Hypothalamus (tissue), 51 donors: Measurements from ENCODE around the gene CFHR3.
"Not testable (repeated sequence)": the region's sequence is repeated elsewhere in the genome, so short reads cannot be mapped to it uniquely, and the experiment has no call there.

Experiments used
- DNase-seq, 51 donors: peaks; one replicate each; lab custom pipeline; 2025; lab: John Stamatoyannopoulos, UW

CFHR3 gene

DNA sequence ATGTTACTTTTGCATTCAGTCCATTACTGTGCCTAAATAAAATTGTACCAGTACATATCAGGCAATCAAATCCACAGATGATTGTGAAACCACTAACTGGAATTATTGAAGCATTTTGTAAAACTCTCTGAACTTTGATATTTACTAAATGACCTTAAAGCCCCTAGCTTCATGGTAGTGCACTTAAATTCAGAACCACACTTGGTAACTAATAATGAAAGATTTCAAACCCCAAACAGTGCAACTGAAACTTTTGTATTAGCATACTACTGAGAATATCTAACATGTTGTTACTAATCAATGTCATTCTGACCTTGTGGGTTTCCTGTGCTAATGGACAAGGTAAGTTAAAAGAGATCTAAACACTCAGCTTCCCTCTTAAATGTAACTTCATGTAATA is at the start of gene CFHR3:
Gene CFHR3, plus strand, starts transcription at position 238 of the 400 bp plus-strand sequence. Its CDS starts 47 bp downstream, at position 285.
- no peak for DNase-seq

- DNase-seq: no peak
Observed at GRCh38 chr1:196732526-196732925, 42.1 kb upstream of the CFHR3 start.

DNA sequence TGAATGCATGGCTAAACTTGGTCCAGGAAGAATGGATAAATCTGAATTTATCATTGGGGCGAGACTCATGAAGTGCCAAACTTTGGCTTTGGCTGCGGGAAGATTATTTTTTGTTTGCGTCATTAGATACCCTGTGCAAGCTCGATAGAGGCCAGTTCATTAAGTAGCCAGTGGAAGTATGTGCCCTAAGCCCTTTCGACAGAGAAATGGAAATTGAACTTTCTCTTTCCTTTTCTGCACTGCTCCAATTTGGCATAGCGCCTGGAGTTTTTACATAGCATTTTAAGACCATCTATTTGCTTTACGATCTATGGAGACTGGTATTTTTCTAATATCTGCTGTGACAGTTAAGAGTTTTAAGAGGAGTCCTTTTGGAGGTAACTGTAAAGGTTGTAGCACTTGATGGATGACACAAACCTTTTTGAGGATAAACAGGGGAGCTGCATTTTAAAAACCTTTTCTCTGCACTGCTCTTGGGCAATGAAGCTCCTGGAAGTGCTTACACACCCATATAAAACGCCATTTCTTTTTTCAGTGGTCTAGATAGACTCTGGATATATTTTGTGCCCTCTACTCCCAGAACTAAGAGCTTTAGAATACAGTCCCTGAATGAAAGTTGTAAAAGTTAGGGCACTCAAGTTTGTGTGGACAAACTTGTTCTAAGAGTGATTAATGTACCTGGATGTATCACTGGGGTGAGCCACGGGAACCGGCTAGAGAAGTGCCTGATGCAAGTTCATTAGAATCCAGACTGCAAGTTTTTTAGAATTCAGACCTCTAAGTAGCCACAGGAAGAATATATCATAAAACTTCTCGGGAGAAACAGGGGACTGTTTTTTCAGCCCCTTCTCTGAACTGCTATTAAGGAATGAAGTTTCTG is 41.3 kb upstream of the CFHR3 start:
- no peak for DNase-seq

DNA sequence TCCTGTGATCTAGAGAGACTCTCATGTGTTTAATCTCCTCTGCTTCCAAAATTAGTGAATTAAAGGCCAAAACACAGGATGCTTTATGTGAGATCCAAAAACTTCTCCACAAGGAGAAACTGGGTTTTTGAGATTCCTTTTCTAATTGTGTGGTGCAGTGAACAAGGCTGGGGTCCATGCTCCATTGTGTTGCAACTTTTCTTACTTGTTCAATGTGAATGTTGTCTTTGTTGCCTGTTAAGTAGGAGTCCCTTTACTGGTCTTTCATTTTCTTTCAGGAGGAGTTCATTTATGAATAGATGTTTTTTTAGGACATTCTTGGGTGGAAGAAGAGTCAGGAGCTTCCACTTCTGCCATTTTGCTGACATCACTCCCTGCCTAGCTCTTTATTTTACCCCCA is 40.6 kb upstream of the CFHR3 start:
- DNase-seq: no peak

DNA sequence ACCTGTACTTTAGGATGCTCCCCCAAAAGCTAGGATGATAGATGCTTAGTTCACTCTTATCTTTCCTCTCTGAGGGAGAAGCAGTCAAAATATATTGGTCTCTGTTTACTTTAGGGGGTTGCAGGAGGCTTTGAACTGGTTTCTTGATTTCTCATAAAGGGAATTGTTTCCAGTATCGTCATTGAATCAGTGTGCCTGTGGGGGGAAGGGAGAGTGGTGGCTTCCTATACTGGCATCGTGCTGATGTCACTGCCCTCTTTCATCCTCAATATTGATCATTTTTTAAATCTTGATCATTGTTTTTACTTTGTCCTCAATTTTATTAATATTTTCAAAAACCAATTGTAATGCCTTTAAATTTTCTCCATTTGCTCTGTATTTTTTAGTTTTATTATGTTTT is 40.2 kb upstream of the CFHR3 start:
- no peak for DNase-seq

DNA sequence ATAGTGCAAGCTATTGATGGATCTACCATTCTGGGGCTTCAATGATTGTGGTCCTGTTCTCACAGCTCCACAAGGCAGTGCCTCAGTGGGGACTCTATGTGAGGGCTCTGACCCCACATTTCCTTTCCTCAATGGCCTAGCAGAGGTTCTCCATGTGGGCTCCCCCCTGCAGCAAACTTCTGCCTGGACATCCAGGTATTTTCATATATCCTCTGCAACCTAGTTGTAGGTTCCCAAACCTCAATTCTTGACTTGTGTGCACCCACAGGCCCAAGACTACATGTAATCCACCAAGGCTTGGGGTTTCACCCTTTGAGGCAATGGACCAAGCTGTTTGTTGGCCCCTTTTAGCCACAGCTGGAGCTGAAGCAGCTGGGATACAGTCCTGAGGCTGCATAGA is 35.9 kb upstream of the CFHR3 start:
- no peak for DNase-seq

- DNase-seq: not testable (repeated sequence)
Observed at GRCh38 chr1:196743244-196743643, 31.4 kb upstream of the CFHR3 start.

DNA sequence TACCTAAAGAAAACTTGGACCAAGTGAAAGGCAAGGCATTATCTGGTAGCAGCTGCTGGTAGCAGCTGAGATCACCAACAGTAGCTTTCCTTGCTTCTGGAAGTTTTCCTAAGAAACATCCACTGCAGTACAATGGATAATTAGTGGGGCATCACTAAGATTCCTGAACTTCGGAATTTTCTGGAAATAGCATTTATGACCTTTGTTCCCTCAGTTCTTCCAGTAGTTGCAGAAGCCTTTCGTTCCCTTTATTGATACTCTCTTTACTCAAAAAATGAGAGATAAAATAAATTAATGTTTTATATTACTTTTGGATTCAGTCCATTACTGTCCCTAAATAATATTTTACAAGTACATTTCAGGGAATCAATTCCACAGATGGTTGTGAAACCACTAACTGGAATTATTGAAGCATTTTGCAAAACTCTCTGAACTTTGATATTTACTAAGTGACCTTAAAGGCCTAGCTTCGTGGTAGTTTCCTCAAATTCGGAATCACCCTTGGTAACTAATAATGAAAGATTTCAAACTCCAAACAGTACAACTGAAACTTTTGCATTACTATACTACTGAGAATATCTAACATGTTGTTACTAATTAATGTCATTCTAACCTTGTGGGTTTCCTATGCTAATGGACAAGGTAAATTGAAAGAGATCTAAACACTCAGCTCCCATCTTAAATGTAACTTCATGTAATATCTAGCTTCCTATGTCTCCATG is 9.5 kb upstream of the CFHR3 start:
- not testable (repeated sequence) for DNase-seq

DNA sequence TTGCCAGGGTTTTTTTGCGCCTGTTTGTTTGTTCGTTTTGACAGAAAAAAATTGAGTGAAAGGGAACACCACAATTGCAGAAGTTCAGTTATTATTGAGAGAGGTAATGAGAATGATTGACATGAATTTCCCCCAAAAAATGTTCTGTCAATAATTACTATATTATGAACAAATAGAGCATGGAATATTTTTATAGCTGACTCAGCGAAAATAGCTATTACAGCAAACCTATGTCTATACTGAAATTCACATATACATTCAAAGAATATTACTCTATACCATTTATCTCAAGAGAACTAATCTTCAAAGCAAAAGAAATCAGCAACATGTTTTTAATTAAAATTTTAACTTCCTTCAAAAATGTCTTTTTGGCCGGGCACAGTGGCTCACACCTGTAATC is 4.8 kb upstream of the CFHR3 start:
- DNase-seq: not testable (repeated sequence)

DNA sequence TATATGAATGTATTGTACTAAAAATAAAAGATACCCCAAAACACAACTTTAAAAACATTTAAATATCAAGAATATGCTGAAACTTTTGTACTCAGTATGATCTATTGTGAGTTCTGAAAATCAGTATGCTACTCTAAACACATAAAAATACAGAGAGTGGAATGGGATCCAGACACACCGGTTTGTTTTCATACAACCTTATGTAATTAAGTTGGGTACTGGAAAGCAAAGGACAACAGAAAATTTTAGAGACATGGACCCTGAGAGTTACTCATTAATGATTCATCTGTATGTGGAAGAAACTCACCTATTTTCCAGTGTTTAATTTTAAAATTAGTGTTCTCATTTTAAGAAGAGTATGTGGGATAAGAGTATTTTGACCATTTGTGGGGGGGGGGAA is 927 bp upstream of the CFHR3 start:
- no peak for DNase-seq

DNA sequence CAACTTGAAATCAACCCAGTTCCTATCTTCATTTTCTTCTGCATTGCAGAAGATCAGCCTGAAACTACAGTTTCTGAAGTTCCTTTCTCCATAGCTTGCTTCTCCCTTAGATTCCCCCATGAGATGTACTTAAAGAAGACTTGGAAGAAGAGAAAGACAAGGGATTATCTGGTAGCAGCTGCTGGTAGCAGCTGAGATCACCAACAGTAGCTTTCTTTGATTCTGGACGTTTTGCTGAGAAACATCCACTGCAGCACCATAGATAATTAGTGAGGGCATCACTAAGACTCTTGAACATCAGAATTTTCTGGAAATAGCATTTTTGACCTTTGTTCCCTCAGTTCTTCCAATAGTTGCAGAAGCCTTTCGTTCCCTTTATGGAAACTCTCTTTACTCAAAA is 465 bp upstream of the CFHR3 start:
- no peak for DNase-seq

GRCh38 chr1:196777603-196778002 is 3.0 kb downstream of the CFHR3 start:
- DNase-seq: no peak

DNA sequence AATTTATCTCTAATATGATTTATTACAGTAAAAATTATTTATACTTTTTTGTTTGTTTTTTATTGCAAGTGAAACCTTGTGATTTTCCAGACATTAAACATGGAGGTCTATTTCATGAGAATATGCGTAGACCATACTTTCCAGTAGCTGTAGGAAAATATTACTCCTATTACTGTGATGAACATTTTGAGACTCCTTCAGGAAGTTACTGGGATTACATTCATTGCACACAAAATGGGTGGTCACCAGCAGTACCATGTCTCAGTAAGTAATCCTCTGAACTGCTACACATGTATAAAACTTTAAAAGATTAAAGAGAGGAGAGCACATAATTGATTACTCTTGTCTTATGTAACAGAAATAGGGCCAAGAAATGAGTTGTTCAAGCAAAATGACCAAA is 4.5 kb downstream of the CFHR3 start:
- DNase-seq: no peak

DNA sequence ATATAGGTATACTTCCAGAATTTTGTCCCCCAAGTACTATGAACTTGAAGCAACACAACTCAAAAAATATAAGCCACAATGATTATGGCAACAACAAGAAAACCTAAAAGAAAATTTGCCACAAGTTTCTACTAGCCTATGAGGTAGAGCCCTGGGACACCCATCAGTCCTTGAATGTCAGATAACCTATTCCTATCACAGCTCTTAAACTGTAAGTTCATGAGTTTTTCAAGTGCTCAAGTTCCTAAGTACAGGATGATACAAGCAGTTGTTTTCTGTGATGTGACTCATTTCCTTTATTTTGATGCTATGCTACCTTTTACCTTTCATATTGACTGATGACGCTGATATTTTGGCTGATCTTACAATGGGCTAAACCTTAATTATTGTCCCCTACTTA is 16.6 kb downstream of the CFHR3 start:
- DNase-seq: not testable (repeated sequence)

- not testable (repeated sequence) for DNase-seq
Observed at GRCh38 chr1:196794103-196794502, 19.5 kb downstream of the CFHR3 start.

DNA sequence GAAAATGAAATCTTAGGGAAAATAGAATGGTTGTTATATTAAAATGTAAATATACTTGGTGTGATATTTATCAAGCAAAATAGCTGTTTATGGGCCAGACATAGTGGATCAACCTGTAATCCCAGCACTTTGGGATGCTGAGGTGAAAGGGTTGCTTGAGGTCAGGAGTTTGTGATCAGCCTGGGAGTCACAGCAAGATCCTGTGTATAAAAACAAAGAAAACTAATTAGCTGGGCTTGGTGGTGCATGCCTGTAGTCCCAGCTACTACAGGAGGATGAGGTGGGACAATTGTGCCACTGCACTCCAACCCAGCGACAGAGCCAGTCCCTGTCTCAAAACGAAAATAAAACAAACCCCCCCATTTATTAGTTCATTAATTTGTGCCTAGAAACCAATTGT is 23.3 kb downstream of the CFHR3 start:
- no peak for DNase-seq

- DNase-seq: not testable (repeated sequence)
Observed at GRCh38 chr1:196801920-196802319, 27.3 kb downstream of the CFHR3 start.

- DNase-seq: no peak
Observed at GRCh38 chr1:196808529-196809235, 34.0 kb downstream of the CFHR3 start.

DNA sequence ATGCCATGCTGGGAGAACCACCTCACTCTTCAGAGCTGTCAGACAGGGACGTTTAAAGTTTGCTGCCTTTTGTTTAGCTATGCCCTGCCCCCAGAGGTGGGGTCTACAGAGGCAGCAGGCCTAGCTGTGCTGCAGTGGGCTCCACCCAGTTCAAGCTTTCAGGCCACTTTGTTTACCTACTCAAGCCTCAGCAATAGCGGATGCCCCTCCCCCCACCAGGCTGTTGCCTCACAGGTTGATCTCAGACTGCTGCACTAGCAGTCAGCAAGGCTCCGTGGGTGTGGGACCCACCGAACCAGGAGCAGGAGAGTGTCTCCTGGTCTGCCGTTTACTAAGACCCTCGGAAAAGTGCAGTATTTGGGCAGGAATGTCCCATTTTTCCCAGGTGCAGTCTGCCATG is 42.8 kb downstream of the CFHR3 start:
- DNase-seq: not testable (repeated sequence)

GRCh38 chr1:196819531-196819930 is 44.9 kb downstream of the CFHR3 start, which contains the start of gene CFHR1:
TSS of gene CFHR1 (plus strand) at chr1:196819731. CDS start at chr1:196819845, 114 bp downstream.
- not testable (repeated sequence) for DNase-seq

DNA sequence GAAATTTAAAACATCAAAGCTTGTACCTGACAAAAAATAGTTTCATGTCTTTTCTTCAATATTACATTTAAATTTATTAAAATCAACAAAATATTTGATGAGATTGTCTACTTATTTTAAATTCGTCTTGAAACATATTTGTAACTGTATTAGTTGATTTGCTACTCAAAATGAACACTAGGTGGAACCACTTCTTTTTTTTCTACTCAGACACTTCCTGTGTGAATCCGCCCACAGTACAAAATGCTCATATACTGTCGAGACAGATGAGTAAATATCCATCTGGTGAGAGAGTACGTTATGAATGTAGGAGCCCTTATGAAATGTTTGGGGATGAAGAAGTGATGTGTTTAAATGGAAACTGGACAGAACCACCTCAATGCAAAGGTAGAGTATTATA is 53.2 kb downstream of the CFHR3 start:
- DNase-seq: not testable (repeated sequence)
